ENCODE data around the gene C3orf22.

The C3orf22 gene

DNA sequence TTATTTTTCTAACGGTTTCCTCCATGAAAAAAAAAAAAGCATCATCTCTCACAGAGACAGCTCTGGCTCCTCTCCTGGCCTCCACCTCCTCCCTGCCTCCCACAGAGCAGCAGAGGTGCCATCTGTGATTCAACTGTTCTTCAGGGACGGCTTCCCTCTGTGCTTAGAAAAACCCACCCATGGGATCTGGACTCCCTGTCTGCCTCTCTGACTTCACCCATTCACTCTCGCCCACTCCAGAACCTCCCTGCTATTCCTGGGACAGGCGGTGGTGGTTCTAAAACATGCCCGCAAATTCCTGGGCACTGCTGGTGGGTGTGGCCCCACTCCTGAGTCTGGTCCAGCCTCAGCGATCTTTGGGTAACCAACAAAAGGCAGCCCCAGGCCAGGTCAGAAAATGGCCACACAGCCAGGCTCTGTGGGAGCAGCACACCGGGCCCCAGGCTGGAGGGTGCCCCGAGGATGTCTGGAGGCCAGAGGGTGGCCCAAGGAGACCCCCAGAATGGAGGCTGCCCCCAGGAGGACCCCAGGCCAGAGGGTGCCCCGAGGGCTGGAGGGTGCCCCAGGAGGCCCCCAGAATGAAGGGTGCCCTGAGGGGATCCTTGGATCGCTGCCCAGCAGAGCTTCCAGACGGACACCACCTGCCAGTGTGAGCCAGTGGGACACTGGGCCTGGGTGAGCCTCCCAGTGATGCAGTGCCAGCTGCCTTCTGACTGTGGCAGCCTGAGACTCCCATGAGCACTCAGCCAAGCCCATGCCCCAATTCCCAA lies 37.4 kb downstream of the C3orf22 start:
- Histone ChIP-seq H3K4me3 (replicated peaks; ENCODE audit: low read depth, low read length) (no peak overlapping the region), H3K27me3 (replicated peaks; ENCODE audit: control insufficient read depth, insufficient read depth, low read length) (peaks cover 3% of the 10 kb centered on the region; the same call in 1 of the 2 replicates), H3K36me3 (ENCODE audit: control insufficient read depth, insufficient read depth, low read length) (no peaks in the 10 kb centered on the region)
- TF ChIP-seq CTCF (IDR thresholded peaks at IDR 0.05; ENCODE audit: insufficient read depth, low read length, poor library complexity, severe bottlenecking) = no peak
- no peak for DNase-seq (ENCODE audit: extremely low read depth, insufficient read length)

- DNase-seq (ENCODE audit: extremely low read depth, insufficient read length) = no peak
- Histone ChIP-seq H3K27me3 (replicated peaks; ENCODE audit: control insufficient read depth, insufficient read depth, low read length) (peaks cover 1% of the 10 kb centered on the region; the same call in 1 of the 2 replicates), H3K36me3 (ENCODE audit: control insufficient read depth, insufficient read depth, low read length) (no peaks in the 10 kb centered on the region), H3K4me3 (replicated peaks; ENCODE audit: low read depth, low read length) (no peak overlapping the region)
- TF ChIP-seq CTCF (IDR thresholded peaks at IDR 0.05; ENCODE audit: insufficient read depth, low read length, poor library complexity, severe bottlenecking) = no peak
Observed at GRCh38 chr3:126519506-126520455, 39.0 kb downstream of the C3orf22 start.

DNA sequence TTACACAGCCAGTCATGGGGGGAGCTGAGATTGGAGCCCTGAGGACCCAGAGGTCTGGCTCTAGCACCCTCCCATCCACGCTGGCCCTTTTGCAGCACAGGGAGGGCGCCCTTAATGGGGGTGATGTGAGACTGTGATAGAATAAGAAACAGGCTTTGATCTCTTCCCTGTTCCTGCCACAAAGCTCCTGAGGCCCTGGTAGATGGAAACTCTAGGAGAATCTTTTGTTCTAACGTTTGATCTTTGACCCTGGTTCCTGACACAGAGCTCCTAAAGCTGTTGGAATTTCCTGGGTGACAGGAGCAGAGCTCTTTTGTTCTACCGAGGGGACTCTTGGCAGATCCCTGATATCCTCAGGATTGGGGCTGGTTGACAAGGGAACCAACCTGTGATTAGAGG lies 40.0 kb downstream of the C3orf22 start:
- no peaks in the 10 kb centered on the region for H3K36me3 ChIP-seq (ENCODE audit: control insufficient read depth, insufficient read depth, low read length)
- TF ChIP-seq CTCF (IDR thresholded peaks at IDR 0.05; ENCODE audit: insufficient read depth, low read length, poor library complexity, severe bottlenecking) = no peak
- H3K4me3 ChIP-seq (replicated peaks; ENCODE audit: low read depth, low read length) = no peak overlapping the region
- peaks cover 1% of the 10 kb centered on the region; the same call in 1 of the 2 replicates for H3K27me3 ChIP-seq (replicated peaks; ENCODE audit: control insufficient read depth, insufficient read depth, low read length)
- no peak for DNase-seq (ENCODE audit: extremely low read depth, insufficient read length)

- DNase-seq (ENCODE audit: extremely low read depth, insufficient read length) = no peak
- H3K27me3 ChIP-seq (replicated peaks; ENCODE audit: control insufficient read depth, insufficient read depth, low read length) = peaks cover 1% of the 10 kb centered on the region; the same call in 1 of the 2 replicates
- no peaks in the 10 kb centered on the region for H3K36me3 ChIP-seq (ENCODE audit: control insufficient read depth, insufficient read depth, low read length)
- TF ChIP-seq CTCF (IDR thresholded peaks at IDR 0.05; ENCODE audit: insufficient read depth, low read length, poor library complexity, severe bottlenecking) = peak; percentile 10
- H3K4me3 ChIP-seq (replicated peaks; ENCODE audit: low read depth, low read length) = no peak overlapping the region
Observed at GRCh38 chr3:126517986-126518778, 40.5 kb downstream of the C3orf22 start.

DNA sequence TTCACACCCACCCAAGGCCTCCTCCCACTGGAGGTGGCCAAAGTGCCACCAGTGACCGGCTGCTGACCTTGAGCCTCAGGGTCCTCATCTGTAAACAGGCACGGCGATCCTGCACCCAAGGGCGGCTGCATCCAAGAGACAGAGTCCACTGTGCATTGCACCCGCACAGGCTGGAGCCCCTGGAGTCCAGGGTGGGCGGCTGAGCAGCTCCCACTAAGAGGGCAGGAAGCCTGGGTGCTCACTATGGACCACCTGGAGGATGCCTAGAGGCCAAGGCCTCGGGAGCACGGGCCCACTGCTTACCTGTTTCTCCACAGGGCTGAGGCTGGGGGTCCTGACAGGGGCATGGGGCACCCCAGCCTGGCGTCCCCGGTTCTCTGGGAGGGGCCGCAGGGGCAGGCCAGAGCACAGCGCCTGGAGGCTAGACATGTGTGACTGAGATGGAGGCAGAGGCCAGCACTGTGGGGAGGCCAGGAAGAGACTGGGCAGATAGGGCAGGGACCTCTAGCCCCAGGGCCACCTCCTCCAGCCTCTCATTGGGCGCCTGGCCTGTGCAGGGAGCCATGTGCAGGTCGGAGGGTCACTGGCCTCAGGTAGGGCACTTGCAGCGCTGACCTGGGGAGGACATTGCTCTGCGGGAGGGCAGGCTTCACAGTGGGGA lies 41.3 kb downstream of the C3orf22 start, which contains the start of gene UROC1:
TSS of gene UROC1 (minus strand) at position 483 of the 661 bp plus-strand sequence. CDS start at position 429, 54 bp downstream.
- no peaks in the 10 kb centered on the region for H3K36me3 ChIP-seq (ENCODE audit: control insufficient read depth, insufficient read depth, low read length)
- peaks cover 1% of the 10 kb centered on the region; the same call in 1 of the 2 replicates for H3K27me3 ChIP-seq (replicated peaks; ENCODE audit: control insufficient read depth, insufficient read depth, low read length)
- no peak for TF ChIP-seq CTCF (IDR thresholded peaks at IDR 0.05; ENCODE audit: insufficient read depth, low read length, poor library complexity, severe bottlenecking)
- H3K4me3 ChIP-seq (replicated peaks; ENCODE audit: low read depth, low read length) = no peak within 1 kb of the TSS
- DNase-seq (ENCODE audit: extremely low read depth, insufficient read length) = no peak
